T-helper 1 cell treated with Interleukin-12 subunit alpha and Interleukin-12 subunit beta and Interleukin-4 antibody, amounts not matched to agents 30 μg/mL and 1 μg/mL, for 36 hours (primary cell): ENCODE data around the gene CSF3R.
"Not testable (repeated sequence)": the region's sequence is repeated elsewhere in the genome, so short reads cannot be mapped to it uniquely, and the experiment has no call there.

Experiments
- H3K27ac Mint-ChIP-seq: one replicate; pipeline ENCODE4 v1.8.0; 2021; ENCODE audit warnings: mild to moderate bottlenecking, mixed read lengths
- H3K27me3 Mint-ChIP-seq: one replicate; pipeline ENCODE4 v1.8.0; 2021; ENCODE audit warnings: low read depth, mixed read lengths
- H3K36me3 Mint-ChIP-seq: one replicate; pipeline ENCODE4 v1.8.0; 2021; ENCODE audit warnings: low read depth, mixed read lengths
- H3K4me1 Mint-ChIP-seq: one replicate; pipeline ENCODE4 v1.8.0; 2021; ENCODE audit warnings: low read depth, mixed read lengths
- H3K4me3 Mint-ChIP-seq: one replicate; pipeline ENCODE4 v1.8.0; 2021; ENCODE audit warnings: mild to moderate bottlenecking, moderate library complexity, mixed read lengths
- H3K9me3 Mint-ChIP-seq: one replicate; pipeline ENCODE4 v1.8.0; 2021; ENCODE audit warnings: mixed read lengths

CSF3R gene

DNA sequence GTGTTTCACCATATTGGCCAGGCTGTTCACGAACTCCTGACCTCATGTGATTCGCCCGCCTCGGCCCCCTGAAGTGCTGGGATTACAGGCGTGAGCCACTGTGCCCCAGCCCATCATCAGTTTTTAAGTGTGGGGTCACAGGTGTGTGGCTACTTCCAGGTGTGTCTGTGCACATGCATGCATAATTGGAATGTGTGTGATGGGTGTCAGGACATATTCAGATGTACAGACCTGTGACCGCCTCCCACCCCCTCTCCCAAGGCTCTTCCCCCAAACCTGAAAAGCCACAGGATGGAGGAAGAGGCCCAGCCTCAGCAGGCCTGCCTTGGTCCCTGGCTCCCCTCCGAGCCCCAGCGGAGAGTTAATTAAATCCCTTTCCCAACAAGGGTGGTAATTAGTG lies 37.3 kb upstream of the CSF3R start:
- H3K27ac Mint-ChIP-seq: no peak overlapping the region
- H3K9me3 Mint-ChIP-seq: no peaks in the 10 kb centered on the region
- no peaks in the 10 kb centered on the region for H3K27me3 Mint-ChIP-seq

DNA sequence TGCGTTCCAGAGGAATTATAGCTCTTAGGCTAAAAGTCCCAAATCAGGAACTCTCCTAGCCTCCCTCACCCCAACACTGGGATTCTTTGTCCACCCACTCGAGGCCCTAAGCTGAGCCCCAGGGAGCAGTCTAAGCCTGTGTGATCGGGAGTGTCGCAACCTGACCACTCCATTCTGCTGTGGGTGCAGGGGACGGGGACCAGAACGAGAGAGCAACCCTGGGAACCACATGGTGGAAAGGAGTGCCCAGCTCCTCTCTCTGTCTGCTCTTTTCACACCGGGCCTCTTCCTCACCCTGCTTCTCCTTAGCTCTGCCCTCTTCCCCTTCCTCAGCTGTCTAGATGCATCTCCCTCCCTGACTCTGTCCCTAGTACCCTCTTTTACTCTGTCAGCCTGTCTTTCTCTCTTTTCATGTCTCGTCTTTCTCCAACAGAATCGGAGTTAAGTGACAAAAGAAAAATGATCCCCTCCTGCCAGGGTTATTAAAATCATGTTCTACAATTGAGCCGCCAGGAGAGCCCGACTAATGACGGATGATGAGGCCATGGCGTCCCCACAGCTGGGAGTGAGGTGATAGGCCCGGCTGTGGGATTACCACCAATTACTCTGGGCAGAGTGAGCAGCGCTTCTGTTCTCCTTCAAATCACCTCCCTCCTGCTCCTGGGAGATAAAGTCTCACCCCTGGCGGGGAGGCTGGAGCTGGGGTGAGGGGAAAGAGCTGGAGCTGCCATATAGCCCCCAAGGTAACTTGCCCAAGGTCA lies 34.5 kb upstream of the CSF3R start:
- no peaks in the 10 kb centered on the region for H3K27me3 Mint-ChIP-seq
- H3K27ac Mint-ChIP-seq: no peak overlapping the region
- peaks cover 4% of the 10 kb centered on the region for H3K4me1 Mint-ChIP-seq
- H3K36me3 Mint-ChIP-seq: no peaks in the 10 kb centered on the region
- H3K4me3 Mint-ChIP-seq: no peak overlapping the region
- H3K9me3 Mint-ChIP-seq: no peaks in the 10 kb centered on the region

More for the DNA sequence above, 37.3 kb upstream of the CSF3R start:
- H3K4me1 Mint-ChIP-seq: peaks cover 6% of the 10 kb centered on the region
- H3K36me3 Mint-ChIP-seq: no peaks in the 10 kb centered on the region
- H3K4me3 Mint-ChIP-seq: no peak overlapping the region

DNA sequence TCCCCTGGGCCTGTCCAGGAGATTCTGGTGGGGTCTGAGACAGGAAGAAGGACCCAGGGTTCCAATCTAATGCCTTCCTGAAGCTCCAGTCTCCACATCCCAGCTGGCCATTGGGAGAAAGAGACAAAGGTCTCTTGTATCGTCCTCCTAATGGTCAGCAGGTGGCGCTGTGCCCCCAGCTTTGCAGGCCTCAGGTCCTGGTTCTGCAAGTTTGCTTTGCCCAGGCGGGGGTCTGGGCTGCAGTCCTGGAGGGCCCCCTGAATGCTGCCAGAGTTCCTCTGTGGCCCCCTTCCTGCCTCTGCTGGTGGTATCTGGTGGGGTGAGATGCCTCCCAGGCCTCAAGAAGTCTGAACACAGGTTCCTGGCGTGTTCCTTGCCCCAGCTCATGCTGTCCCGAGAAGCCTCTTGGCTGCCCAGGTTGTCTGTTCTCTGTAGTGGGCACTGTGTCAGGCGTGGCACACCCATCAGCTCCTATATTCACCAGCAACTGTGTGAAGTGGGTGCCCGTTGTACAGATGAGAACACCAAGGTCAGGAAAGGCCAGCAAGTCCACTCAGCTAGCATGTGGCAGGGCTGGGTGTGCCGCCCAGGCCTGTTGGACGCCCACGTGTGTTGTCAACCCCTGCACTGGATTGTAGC lies 33.8 kb upstream of the CSF3R start:
- H3K27me3 Mint-ChIP-seq: no peaks in the 10 kb centered on the region
- no peak overlapping the region for H3K4me3 Mint-ChIP-seq
- no peak overlapping the region for H3K27ac Mint-ChIP-seq
- no peaks in the 10 kb centered on the region for H3K36me3 Mint-ChIP-seq
- H3K4me1 Mint-ChIP-seq: peaks cover 4% of the 10 kb centered on the region
- no peaks in the 10 kb centered on the region for H3K9me3 Mint-ChIP-seq

DNA sequence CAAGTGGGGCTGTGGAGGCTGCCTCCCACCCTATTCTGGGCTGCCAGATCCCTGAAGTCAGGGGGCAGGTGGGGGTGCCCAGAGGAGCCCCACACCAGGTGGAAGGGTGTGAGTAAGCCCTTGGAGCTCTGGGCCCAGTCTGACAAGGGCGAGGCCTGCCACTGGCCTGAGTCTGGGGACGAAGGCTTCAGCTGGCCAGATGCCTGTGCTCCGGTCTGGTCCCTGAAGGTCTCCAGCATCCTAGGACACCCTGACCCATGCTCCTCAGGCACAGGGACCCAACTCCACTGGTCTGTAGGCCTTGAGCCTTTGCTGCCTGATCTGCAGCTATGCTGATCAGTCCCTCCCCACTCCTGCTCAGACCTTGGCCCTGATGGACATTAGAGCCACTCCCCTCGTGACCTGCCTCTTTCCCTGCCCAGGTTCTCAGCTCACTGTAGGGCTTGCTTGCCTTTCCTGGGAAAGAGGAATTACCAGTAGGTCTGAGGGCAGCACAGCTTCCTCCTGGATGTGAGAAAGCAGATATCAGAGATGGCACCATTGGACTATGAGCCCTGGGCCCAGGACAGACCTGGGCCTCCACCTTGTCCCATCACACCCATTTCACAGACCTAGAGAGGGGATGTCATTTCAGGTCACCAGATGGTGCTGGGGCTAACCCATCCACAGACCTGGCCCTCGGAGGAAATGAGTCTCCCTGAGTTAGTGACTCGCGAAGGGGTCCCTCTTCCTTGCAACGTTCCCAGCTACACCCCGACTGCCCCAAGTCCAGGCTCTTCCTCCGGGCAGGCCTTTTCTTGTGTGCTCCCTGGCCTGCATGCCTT lies 32.8 kb upstream of the CSF3R start:
- H3K9me3 Mint-ChIP-seq: no peaks in the 10 kb centered on the region
- H3K27ac Mint-ChIP-seq: no peak overlapping the region
- no peaks in the 10 kb centered on the region for H3K36me3 Mint-ChIP-seq
- no peaks in the 10 kb centered on the region for H3K27me3 Mint-ChIP-seq
- H3K4me1 Mint-ChIP-seq: peaks cover 4% of the 10 kb centered on the region
- H3K4me3 Mint-ChIP-seq: no peak overlapping the region

DNA sequence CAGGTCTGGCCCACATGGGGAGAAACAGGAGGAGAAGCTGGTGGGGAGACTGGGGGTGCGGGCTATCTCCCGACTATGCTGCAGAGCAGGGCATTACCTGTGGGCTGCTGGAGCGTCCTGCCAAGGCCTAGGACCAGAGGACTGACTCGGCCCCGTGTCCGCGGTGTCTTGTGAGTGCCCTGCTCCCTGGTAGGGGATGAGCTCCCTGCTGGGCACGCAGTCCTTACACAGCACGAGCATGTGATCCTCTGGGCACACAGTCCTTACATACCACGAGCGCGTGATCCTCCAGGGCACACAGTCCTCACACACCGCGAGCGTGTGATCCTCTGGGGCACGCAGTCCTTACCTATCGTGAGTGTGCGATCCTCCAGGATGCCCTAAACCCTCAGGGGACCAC lies 31.8 kb upstream of the CSF3R start:
- no peak overlapping the region for H3K4me3 Mint-ChIP-seq
- H3K27ac Mint-ChIP-seq: no peak overlapping the region
- H3K27me3 Mint-ChIP-seq: no peaks in the 10 kb centered on the region

DNA sequence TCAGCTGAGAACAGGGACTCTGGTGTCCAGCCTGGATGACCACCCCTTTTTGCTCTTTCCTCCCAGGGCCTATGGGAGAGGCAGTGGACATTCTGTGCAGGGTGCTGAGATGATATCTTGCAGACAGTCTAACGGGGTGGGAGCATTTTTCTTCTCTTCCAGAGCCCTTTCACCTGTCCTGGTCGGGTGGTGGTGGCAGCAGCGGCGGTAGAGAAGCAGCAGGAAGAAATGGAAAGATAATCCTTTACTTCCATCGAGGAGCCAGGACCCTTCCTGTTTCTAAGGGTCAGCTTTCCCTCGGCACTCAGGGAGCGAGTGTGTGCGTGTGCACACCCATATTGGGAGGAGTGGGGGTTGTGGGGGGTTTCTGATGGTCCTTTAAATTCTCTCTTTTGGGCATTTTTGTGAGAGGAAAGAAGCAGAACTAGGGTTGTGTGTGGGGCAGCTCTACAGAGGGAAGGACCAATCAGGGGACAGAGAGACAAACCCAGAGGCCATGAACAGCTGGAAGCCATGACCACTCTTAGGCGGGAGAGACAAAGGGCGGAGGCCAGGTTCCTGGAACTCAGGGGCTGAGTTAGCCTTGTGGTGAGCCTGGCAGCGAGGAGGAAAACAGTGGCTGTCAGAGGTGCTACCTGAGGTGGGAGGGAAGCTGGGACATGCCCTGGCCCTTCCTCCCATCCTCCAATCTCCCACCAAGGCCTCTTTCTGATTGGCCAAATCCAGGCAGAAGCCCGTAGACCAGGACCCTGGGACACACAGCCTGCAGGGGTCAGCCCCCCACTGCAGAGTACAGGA lies 31.2 kb upstream of the CSF3R start:
- no peak overlapping the region for H3K4me3 Mint-ChIP-seq
- H3K36me3 Mint-ChIP-seq: no peaks in the 10 kb centered on the region
- no peak overlapping the region for H3K27ac Mint-ChIP-seq
- no peaks in the 10 kb centered on the region for H3K27me3 Mint-ChIP-seq
- H3K4me1 Mint-ChIP-seq: peaks cover 4% of the 10 kb centered on the region
- H3K9me3 Mint-ChIP-seq: no peaks in the 10 kb centered on the region

More for the DNA sequence above, 31.8 kb upstream of the CSF3R start:
- Mint-ChIP-seq H3K36me3 (no peaks in the 10 kb centered on the region), H3K9me3 (no peaks in the 10 kb centered on the region), H3K4me1 (peaks cover 4% of the 10 kb centered on the region)

DNA sequence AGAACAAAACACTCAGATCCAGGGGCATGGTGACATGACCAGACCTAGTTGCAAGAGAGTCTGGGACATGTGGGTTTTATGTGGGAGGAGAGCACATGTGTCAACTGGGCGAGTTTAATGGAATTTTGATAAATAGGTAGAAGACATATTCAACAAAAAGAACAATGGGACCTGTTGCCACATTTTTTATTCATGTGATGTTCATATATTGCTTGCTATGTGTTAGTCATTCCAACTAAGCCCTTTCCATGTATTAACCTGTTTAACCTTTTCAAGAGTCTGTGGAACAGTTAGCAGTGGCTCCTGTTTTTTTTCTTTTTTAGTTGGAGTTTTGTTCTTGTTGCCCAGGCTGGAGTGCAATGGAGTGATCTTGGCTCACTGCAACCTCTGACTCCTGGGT lies 30.1 kb upstream of the CSF3R start:
- Mint-ChIP-seq H3K36me3 (no peaks in the 10 kb centered on the region), H3K27ac (no peak overlapping the region), H3K27me3 (no peaks in the 10 kb centered on the region), H3K9me3 (no peaks in the 10 kb centered on the region), H3K4me3 (no peak overlapping the region), H3K4me1 (peaks cover 4% of the 10 kb centered on the region)

DNA sequence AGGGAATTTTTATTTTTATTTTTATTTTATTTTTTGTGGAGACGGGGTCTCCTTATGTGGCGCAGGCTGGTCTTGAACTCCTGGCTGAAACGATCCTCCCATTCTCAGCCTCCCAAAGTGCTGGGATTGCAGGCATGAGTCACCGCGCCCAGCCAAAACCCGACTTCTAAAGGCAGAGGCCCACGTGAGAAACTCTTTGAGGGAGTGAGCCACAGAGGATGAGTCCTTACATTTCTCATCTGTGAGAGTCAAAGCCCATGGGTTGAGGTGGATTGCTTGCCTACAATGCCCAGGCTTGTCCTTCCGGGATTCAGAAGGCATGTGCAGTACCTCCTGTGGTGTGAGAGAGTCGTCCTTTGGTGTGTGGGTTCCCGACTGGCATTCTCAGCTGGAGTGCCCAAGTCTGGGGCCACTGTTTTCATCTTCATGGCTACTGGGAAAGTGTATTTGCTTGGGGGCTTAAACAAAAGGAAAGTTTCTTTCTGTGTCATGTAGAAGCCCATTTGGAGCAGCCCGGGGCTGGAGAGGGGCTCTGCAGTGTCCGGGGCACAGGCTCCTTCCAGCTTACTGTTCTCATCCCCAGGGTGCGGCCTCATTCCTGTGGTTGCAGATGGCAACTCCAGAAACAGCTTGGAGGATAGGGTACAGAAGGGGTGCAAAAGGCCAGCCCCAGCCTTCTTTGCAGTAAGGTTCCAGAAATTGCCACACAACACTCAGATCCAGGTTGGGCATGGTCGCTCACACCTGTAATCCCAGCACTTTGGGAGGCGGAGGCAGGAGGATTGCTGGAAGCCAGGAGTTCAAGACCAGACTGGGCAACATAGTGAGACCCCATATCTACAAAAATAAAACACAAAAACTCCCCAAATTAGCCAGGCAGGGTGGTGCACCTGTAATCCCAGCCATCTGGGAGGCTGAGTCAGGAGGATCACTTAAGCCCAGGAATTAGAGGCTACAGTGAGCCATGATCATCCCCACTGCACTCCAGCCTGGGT lies 29.4 kb upstream of the CSF3R start:
- Mint-ChIP-seq H3K36me3 (no peaks in the 10 kb centered on the region), H3K27ac (no peak overlapping the region), H3K4me1 (peaks cover 4% of the 10 kb centered on the region), H3K9me3 (no peaks in the 10 kb centered on the region), H3K27me3 (no peaks in the 10 kb centered on the region), H3K4me3 (no peak overlapping the region)

DNA sequence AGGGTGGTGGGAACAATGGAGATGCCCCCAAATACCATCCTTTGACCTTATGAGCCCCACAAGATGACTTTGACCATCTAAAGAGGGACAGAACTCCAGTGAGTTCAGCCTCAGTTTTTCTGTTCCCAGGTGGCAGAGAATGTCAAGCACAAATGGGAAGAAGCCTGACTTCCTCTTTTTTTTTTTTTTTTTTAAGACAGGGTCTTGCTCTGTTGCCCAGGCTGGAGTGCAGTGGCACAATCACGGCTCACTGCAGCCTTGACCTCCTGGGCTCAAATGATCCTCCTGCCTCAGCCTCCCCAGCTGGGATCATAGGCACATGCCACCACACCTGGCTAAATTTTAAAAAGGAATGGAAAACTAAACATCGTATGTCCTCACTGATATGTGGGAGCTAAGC lies 28.5 kb upstream of the CSF3R start:
- H3K4me3 Mint-ChIP-seq, H3K27ac Mint-ChIP-seq, H3K27me3 Mint-ChIP-seq, H3K36me3 Mint-ChIP-seq, H3K4me1 Mint-ChIP-seq, H3K9me3 Mint-ChIP-seq: not testable (repeated sequence)

DNA sequence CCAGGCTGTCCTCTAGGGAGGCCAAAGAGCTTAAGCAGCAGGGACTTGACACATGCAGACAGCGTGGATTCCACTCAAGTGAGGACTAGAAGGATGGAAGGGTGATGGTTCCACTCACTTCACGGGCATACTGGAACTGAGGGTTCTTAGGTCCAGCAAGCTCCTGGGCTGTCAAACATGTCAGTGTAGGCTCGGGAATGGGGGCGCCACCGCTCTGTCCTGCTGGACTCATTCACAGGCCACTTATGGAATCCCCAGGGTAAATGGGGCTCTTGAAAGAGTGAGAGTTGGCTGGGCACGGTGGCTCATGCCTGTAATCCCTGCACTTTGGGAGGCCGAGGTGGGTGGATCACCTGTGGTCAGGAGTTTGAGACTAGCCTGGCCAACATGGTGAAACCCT lies 27.7 kb upstream of the CSF3R start:
- no peaks in the 10 kb centered on the region for H3K36me3 Mint-ChIP-seq
- peaks cover 4% of the 10 kb centered on the region for H3K4me1 Mint-ChIP-seq
- no peak overlapping the region for H3K27ac Mint-ChIP-seq
- H3K27me3 Mint-ChIP-seq: peaks cover 10% of the 10 kb centered on the region
- H3K4me3 Mint-ChIP-seq: no peak overlapping the region
- H3K9me3 Mint-ChIP-seq: no peaks in the 10 kb centered on the region

DNA sequence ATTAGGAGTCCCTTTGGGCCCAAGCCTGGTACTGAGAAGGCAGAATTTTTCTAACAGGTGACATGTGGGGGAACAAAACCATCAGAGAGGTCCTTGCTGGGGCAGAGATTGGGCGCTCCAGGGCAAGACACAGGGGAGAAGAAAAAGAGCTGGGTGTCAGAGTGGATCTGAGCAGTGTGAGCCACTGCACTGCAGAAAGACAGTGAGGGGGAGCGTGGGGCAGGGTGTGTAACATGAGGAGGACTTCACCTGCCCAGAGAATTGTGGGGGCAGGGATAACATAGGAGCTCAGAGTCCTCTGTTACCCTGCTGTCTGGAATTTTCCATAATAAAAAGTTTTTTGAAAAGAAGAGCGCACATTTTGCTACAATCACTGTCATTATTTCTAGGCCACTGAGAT lies 25.5 kb upstream of the CSF3R start:
- H3K9me3 Mint-ChIP-seq: no peaks in the 10 kb centered on the region
- H3K4me3 Mint-ChIP-seq: no peak overlapping the region
- H3K27me3 Mint-ChIP-seq: peaks cover 17% of the 10 kb centered on the region
- no peak overlapping the region for H3K27ac Mint-ChIP-seq
- H3K4me1 Mint-ChIP-seq: no peaks in the 10 kb centered on the region
- H3K36me3 Mint-ChIP-seq: no peaks in the 10 kb centered on the region

DNA sequence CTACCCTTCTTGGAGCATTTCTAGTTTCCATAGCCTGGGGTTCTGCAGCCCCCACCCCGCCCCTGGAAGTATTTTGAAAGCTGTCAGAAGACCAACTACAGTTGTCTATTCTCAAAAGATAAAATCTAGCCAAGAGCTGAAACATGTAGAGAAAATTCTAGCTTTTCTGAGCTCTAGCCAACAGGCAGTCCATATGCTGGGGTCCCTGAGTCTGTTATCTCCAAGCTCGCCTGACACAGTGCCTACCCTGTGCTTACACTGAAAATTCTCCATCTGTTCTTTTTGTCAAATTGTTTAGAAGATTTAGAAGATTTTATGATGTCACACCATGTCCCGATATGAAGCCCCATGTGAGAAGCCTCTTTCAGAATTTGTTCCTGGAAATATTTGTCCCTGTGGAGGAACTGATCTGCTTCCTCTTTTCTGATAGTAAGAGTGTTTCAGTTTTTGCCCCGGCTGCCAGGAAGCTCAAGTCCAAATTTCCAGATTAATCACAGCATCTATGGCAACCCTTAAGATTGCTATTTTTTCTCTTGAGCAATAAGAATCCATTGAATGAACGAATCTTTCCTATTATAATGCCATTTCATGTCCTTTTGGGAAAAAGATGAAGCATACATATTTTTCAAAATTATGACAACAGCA lies 23.7 kb upstream of the CSF3R start:
- Mint-ChIP-seq H3K27ac (no peak overlapping the region), H3K4me1 (no peaks in the 10 kb centered on the region), H3K9me3 (no peaks in the 10 kb centered on the region), H3K4me3 (no peak overlapping the region), H3K36me3 (no peaks in the 10 kb centered on the region), H3K27me3 (peaks cover 28% of the 10 kb centered on the region)

DNA sequence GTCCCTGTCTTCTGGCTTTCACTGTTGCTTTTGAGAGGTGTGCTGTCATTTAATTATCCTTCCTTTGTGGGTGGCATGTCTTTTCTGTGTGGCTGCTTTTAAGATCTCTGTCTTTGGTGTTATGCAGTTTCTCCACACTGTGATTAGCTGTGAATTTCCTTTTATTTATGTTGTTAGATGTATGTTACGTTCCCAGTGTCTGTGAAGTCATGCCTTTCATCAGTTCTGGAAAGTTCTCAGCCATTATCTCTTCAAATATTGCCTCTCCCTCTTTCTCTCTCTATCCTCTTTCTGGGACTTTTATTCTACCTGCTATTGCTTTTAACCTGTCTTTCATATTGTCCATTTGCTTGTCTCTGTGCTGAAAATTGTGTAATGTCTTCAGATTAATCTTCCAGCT lies 21.0 kb upstream of the CSF3R start:
- Mint-ChIP-seq H3K36me3 (no peaks in the 10 kb centered on the region), H3K27me3 (peaks cover 33% of the 10 kb centered on the region), H3K4me3 (no peak overlapping the region), H3K4me1 (no peaks in the 10 kb centered on the region), H3K9me3 (no peaks in the 10 kb centered on the region), H3K27ac (no peak overlapping the region)
